Activated CD8-positive, alpha-beta memory T cell treated with anti-CD3 and anti-CD28 coated beads, Interleukin-2, amount 10 ng/mL, durations not matched to agents 7 days and 5 days (primary cell): ENCODE measurements around the gene MUC6. TPM values are rescaled to one million over a fixed set of nuclear protein-coding genes. Genes with fewer than 3 reads are reported as not detected.

Experiments used
- ATAC-seq: fragments of 150-1000 bp; cut with Tn5 transposase; one replicate; pipeline ENCODE4 v1.10.0; 2021; ENCODE audit warnings: moderate library complexity
- CTCF ChIA-PET: fragments of 350-600 bp; sonication (Branson Sonifier 250); formaldehyde crosslinking; loops from one replicate; lab custom pipeline; 2021; ENCODE audit warnings: antibody characterized with exemption; lab: Charles Lee
- DNase-seq: peaks from one replicate; pipeline ENCODE4 v3.0.0-alpha.2; 2020
- H3K27ac Mint-ChIP-seq: one replicate; pipeline ENCODE4 v1.8.0; 2021; ENCODE audit warnings: mild to moderate bottlenecking, mixed read lengths
- H3K27me3 Mint-ChIP-seq: one replicate; pipeline ENCODE4 v1.8.0; 2021; ENCODE audit warnings: mixed read lengths
- H3K36me3 Mint-ChIP-seq: one replicate; pipeline ENCODE4 v1.8.0; 2021; ENCODE audit warnings: mild to moderate bottlenecking, mixed read lengths
- H3K4me1 Mint-ChIP-seq: one replicate; pipeline ENCODE4 v1.8.0; 2021; ENCODE audit warnings: mixed read lengths
- H3K4me3 Mint-ChIP-seq: one replicate; pipeline ENCODE4 v1.8.0; 2021; ENCODE audit warnings: mild to moderate bottlenecking, moderate library complexity, mixed read lengths
- H3K9me3 Mint-ChIP-seq: one replicate; pipeline ENCODE4 v1.8.0; 2022; ENCODE audit warnings: low read depth, mixed read lengths
- total RNA-seq, 2 experiments: library from RNA; stranded (reverse); gene quantifications; one replicate each; pipeline ENCODE4 v1.2.3, GENCODE V29; 2021

Gene MUC6
- total RNA-seq, 2 experiments from 2014 or later = not detected

DNA sequence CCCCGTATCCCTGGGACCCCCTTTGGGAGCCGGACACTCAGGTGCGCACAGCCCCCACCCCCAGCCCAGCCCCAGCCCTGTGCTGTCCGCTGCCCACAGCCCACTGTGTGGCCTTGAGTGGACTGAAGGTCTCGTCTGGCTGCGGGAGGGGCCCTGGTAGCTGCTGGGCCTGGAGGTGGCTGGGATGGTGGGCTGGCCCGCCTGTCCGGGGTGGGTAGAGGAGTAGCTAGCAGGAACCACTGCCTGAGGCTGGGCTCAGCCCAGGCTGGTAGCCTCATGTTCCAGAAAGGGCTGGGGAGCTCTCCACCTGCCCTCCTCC, 4.6 kb upstream of the MUC6 start:
- ATAC-seq = no peak
- Mint-ChIP-seq H3K4me3 (no peak overlapping the region), H3K27me3 (peaks cover under 1% of the 10 kb centered on the region), H3K36me3 (no peaks in the 10 kb centered on the region), H3K9me3 (no peaks in the 10 kb centered on the region), H3K4me1 (no peaks in the 10 kb centered on the region), H3K27ac (no peak overlapping the region)
- CTCF ChIA-PET = interaction anchor here (0.7 kb wide), 1 partner anchor 10 kb away, joined by 3 read pairs; no protein-coding TSS in a partner anchor
- DNase-seq = no peak

DNA sequence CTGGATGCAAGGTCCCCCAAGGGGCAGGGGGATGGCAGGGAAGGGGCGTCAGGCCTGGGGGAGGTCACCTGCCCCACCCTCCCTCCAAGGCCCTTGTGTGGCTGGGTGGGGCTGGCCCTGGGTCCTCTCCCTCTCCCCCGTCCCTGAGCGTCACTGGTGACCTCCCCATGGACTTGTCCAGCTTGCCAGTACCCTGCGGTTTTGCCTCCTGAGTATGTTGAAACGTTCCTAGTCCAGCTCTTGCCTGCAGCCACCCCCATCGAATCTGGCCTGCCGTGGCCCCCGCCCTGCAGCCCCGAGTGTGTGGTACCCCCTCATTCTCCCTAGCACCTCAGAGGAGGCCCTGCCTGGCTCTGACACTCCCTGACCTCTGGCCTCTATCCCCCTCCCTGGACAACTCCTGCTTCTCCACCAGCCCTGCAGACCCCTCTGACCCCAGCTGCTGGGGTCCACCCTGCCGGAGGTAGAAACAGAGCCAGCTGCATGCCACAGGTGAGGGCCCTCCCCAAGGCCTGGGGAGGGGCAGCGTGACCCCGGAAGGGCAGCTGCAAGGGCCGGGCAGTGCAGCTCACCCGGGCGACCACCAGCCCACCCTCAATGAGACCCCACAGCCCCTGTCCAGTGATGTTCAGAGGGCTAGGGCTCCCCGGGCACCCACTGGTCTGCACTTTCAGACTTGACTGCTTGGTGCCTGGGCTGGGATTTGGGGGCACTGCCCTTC, 4.1 kb upstream of the MUC6 start:
- Mint-ChIP-seq H3K27me3 (no peaks in the 10 kb centered on the region), H3K36me3 (no peaks in the 10 kb centered on the region), H3K4me1 (no peaks in the 10 kb centered on the region), H3K9me3 (no peaks in the 10 kb centered on the region), H3K27ac (no peak overlapping the region), H3K4me3 (no peak overlapping the region)
- ATAC-seq (no peak), DNase-seq (no peak)
- CTCF ChIA-PET = interaction anchor here (0.7 kb wide), 1 partner anchor 10 kb away, joined by 3 read pairs; no protein-coding TSS in a partner anchor

DNA sequence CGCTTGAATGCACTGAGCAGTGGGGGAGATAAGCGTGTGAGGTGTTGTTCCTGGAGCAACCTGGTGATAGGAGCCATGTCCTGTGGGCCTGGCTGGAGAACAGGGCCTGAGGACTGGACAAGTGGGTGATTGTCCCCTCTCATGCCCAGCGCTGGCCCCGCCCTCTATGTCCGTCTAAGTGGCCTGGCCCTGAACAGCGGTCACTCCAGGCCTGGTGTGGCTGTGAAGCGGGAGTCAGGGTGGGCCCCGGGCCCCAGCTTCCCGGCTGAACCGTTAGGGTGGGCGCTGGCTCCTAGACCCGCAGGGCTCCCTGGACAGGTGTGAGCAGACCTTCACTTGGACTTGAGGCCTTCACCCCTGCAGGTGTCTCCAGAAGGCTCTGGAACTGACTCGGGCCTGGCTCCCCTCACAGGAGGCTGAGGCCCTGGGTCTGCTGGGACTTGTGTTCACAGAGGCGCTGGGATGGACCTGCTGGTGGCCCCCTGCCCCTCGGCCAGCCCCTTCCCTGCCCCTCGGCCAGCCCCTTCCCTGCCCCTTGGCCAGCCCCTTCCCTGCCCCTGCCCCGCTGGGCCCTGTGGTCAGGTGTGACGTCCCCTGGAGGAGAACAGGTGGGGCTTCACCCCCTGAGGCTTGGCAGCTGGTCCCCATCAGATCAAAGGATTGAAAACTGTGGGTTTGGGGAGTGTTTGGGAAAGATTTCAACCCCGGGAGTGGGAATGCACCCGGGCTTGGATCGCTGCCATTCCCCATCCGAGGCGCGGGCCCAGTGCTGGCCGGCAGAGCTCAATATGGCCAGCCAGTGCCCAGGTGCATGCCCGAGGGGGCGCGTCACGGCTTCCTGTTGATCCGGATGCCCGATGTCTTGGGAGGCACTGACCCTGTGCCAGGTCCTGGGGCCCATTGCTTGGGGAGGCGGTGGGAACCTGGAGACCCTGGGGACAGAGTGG, 3.2 kb upstream of the MUC6 start:
- ATAC-seq (no peak), DNase-seq (no peak)
- H3K4me3 Mint-ChIP-seq = no peak overlapping the region
- H3K27ac Mint-ChIP-seq = no peak overlapping the region
- H3K36me3 Mint-ChIP-seq = no peaks in the 10 kb centered on the region
- H3K4me1 Mint-ChIP-seq = no peaks in the 10 kb centered on the region
- CTCF ChIA-PET = no interaction called here
- H3K27me3 Mint-ChIP-seq = no peaks in the 10 kb centered on the region
- H3K9me3 Mint-ChIP-seq = no peaks in the 10 kb centered on the region

DNA sequence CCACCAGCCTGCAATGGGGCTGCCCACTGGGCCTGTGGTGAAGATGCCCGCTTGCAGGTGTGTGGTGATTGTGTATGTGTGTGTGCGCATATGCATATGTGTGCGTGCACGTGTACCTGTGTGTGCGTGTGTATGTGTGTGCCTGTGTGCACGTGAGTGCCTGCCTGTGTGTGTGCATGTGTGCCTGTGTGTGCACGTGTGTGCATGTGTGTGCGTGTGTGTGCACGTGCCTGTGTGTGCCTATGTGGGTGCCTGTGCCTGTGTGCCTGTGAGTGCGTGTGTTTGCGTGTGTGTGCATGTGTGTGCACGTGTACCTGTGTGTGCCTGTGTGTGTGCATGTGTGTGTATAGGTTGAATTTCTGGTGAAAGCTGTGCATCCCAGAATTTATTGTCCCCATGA, 2.4 kb upstream of the MUC6 start:
- Mint-ChIP-seq H3K27me3 (no peaks in the 10 kb centered on the region), H3K36me3 (no peaks in the 10 kb centered on the region), H3K4me3 (no peak overlapping the region), H3K4me1 (no peaks in the 10 kb centered on the region), H3K9me3 (no peaks in the 10 kb centered on the region), H3K27ac (no peak overlapping the region)
- CTCF ChIA-PET = no interaction called here
- no peak for DNase-seq
- ATAC-seq = no peak

DNA sequence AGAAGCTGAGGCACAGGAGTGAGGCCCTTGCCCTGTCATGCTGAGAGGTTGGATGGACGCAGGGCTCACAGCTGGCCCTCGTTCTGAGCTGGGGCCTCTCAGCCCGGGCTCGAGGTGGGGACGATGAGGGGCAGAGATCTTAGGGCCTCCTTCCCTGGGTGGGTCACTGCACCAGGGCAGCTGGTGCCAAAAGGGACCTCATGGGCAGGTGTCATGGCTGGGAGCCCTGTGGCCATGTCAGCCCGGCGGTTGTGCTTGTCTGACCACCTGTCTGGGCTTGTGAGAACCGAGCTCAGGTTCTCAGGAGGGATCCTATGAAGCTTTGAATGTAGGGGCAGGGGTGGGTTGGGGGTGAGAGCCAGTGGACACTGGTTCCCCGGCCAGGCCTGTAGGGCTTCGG, 1.8 kb upstream of the MUC6 start:
- no peaks in the 10 kb centered on the region for H3K9me3 Mint-ChIP-seq
- H3K27ac Mint-ChIP-seq = no peak overlapping the region
- CTCF ChIA-PET = no interaction called here
- no peak for DNase-seq
- H3K4me3 Mint-ChIP-seq = no peak overlapping the region
- no peaks in the 10 kb centered on the region for H3K27me3 Mint-ChIP-seq
- H3K4me1 Mint-ChIP-seq = no peaks in the 10 kb centered on the region
- ATAC-seq = no peak
- no peaks in the 10 kb centered on the region for H3K36me3 Mint-ChIP-seq

DNA sequence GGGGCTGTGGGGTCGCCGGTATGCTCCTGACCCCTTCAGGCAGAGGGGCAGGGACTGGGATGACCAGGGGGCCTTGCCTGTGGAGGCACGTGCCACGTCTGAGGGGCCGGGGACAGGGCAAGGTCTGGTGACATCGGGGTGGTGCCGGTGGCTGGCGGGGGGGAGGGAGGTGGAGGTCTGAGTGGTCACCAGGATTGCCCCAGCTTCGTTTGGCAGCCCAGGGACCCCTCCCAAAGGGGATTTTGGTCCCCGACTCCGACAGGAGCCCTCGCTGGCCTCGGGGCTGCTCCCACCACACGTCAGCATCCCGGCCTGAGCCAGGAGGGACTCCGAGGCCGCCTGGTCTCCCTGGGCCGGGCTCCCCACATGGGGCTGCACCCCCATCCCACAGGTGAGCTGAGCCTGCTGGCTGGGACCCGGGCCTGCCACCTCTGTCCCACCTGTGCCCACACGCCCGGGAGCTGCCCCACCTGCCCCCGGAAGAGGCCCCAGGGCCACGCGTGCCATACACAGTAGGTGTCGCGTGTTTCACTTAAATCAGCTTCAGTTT, 1.1 kb upstream of the MUC6 start:
- Mint-ChIP-seq H3K27me3 (no peaks in the 10 kb centered on the region), H3K9me3 (no peaks in the 10 kb centered on the region), H3K4me3 (no peak overlapping the region), H3K36me3 (no peaks in the 10 kb centered on the region), H3K4me1 (no peaks in the 10 kb centered on the region), H3K27ac (no peak overlapping the region)
- ATAC-seq (no peak), DNase-seq (no peak)
- CTCF ChIA-PET = no interaction called here

DNA sequence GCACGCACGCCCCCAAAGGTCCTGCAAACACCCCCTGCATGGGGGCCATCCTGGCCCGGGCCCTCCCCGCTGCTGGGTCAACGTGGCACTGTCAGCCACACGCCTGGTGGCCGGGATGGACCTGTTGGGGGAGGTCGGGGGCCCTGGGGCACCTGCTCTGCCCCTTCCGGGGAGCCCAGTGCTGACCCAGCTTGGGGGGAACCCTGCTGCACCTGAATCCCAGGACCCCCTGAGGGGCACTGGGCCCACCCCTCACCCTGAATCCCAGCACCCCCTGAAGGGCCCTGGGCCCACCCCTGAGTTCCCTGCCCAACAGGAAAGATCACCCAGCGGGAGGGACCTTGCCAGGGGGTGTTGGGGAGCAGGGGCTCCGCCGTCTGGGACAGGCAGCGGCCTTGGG, 413 bp upstream of the MUC6 start:
- CTCF ChIA-PET = no interaction called here
- Mint-ChIP-seq H3K27ac (no peak overlapping the region), H3K4me1 (no peaks in the 10 kb centered on the region), H3K36me3 (no peaks in the 10 kb centered on the region), H3K27me3 (no peaks in the 10 kb centered on the region), H3K4me3 (no peak overlapping the region), H3K9me3 (peaks cover 5% of the 10 kb centered on the region)
- no peak for ATAC-seq
- no peak for DNase-seq

DNA sequence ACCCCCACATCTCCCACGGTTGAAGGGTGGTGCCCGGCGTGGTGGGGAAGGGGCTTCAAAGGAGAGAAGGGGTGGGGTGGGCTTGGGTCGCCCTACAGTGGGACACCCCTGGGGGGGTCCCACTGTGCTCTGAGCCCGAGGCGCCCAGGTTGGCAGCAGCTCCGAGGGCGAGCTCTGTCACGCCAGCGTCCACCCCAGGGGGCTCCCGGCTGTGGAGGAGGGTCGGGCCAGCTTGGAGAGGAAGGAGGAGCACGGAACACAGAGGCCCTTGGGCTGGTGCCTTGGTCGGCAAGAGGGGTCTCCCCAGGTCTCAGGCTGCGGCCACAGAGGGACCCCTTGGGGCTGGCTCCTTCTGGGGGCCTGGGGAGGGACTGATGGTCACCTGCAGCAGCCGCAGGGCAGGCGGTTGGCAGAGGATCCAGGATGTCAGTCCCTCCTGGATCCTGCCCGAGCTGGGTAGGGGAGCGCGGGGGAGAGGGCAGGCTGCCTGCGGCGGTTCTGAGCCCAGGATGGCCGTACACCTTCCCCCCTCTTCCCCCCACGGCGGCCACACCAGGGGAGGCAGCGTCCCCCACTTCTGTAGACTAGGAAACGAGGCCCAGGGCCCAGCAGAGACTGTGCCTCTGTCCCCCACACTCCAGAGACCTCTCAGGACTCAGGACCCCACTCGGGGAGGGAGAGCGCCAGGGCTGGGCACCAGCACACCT, 788 bp downstream of the MUC6 start:
- CTCF ChIA-PET = no interaction called here
- ATAC-seq = no peak

DNA sequence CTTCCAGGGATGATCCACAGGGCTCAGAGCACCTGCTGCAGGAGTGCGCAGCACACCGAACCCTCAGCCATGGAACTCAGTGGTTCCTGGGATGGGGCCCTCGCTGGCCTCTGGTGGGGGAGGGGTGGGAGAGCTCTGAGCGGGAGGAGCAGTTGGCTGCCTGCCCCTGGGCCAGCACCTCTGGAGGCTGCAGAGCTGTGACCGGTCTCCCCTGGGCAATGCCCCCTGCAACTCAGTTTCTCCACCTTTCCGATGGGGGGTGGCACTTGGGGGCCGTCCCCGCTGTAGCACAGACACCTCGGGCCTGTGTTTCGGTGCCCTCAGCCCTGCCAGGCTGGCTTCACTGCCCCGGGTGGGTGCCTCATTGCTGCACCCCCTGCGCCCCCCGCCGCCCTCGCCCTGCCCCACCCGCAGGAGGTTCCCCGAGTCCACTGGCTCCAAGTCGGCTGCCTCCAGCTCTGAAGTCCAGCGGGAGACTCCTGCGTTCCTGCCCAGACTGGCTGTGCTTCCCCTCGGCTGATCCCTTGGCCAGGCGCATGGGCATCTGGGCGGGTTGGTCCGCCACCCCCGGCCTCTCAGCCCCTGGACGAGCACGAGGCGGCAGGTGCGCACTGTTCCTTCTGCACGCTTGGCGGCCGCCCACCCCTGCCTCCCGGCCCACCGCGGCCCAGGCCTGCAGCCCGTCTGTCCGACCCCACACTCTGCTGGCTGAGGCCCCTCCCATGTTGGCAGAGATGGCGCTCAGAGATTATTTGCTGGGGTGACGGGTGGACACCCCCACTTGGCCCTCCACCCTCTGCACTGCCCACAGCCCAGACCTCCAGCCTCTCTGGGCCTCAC, 1.8 kb downstream of the MUC6 start:
- ATAC-seq = no peak
- no peak overlapping the region for H3K27ac Mint-ChIP-seq
- H3K4me1 Mint-ChIP-seq = no peaks in the 10 kb centered on the region
- H3K36me3 Mint-ChIP-seq = no peaks in the 10 kb centered on the region
- peaks cover 5% of the 10 kb centered on the region for H3K9me3 Mint-ChIP-seq
- CTCF ChIA-PET = no interaction called here
- no peak overlapping the region for H3K4me3 Mint-ChIP-seq
- no peaks in the 10 kb centered on the region for H3K27me3 Mint-ChIP-seq
- DNase-seq = no peak

More for the DNA sequence above, 788 bp downstream of the MUC6 start:
- no peaks in the 10 kb centered on the region for H3K27me3 Mint-ChIP-seq
- no peaks in the 10 kb centered on the region for H3K4me1 Mint-ChIP-seq
- peaks cover 5% of the 10 kb centered on the region for H3K9me3 Mint-ChIP-seq
- no peaks in the 10 kb centered on the region for H3K36me3 Mint-ChIP-seq
- DNase-seq = no peak
- no peak overlapping the region for H3K4me3 Mint-ChIP-seq
- no peak overlapping the region for H3K27ac Mint-ChIP-seq

DNA sequence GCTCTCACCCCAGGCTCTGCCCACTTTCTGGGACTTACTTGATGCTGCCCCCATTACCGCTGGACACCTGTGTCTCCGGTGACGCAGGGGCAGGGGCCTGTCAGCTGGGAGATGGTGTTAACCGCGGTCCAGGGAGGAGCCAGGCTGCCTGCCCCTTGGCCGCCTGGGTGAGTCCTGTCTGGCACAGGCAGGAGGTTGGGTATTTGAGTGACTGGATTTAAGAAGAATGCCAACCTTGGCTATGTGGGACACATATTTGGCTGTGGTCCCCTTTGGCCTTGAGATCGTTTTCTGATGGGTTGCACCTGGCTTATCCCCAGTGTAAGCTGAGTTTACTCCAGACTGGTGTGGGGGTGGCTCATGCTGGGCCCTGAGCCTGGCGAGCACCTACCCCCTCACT, 2.5 kb downstream of the MUC6 start:
- Mint-ChIP-seq H3K27me3 (no peaks in the 10 kb centered on the region), H3K4me3 (no peak overlapping the region), H3K9me3 (peaks cover 5% of the 10 kb centered on the region), H3K27ac (no peak overlapping the region), H3K4me1 (no peaks in the 10 kb centered on the region), H3K36me3 (no peaks in the 10 kb centered on the region)
- CTCF ChIA-PET = no interaction called here
- DNase-seq = no peak
- ATAC-seq = no peak

DNA sequence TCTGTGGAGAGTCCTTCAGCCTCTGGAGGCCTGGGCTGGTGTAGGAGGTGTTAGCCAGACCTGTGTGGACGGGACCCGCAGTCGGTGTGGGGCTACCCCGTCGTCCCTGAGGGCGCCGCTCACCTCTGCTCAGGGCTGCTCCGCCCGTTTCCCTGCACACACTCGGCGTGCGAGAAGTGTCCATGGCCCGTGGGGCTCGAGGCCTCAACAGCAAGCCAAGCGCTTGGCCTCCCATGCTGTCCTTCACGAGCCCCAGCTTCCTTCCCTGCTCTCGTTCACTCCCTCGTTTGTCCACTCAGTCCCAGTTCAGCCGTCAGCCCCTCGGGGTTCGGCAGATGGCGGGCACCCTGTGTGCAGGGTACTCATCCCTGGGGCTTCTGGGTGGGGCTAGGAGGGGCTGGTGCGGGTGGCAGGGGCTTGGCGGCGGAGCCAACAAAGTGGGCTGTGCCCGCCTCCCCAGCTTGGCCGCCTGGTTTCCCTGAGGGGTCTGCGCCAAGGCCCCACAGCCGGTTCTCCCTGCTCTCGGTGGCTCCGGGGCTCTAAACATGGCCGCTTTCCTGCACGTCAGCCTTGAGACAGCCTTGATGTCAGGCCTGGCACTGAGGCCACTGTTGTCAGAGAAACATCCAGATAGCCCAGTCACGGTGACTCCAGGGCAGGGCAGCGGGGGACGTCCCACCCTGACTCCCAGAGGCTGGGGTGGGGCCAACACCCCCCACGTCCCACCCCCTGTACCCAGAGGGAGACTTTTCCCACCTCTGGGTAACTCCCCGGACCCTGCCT, 3.3 kb downstream of the MUC6 start:
- no peaks in the 10 kb centered on the region for H3K36me3 Mint-ChIP-seq
- H3K27me3 Mint-ChIP-seq = no peaks in the 10 kb centered on the region
- H3K27ac Mint-ChIP-seq = no peak overlapping the region
- no peak for ATAC-seq
- CTCF ChIA-PET = no interaction called here
- H3K9me3 Mint-ChIP-seq = peaks cover 5% of the 10 kb centered on the region
- no peak overlapping the region for H3K4me3 Mint-ChIP-seq
- DNase-seq = no peak
- no peaks in the 10 kb centered on the region for H3K4me1 Mint-ChIP-seq

DNA sequence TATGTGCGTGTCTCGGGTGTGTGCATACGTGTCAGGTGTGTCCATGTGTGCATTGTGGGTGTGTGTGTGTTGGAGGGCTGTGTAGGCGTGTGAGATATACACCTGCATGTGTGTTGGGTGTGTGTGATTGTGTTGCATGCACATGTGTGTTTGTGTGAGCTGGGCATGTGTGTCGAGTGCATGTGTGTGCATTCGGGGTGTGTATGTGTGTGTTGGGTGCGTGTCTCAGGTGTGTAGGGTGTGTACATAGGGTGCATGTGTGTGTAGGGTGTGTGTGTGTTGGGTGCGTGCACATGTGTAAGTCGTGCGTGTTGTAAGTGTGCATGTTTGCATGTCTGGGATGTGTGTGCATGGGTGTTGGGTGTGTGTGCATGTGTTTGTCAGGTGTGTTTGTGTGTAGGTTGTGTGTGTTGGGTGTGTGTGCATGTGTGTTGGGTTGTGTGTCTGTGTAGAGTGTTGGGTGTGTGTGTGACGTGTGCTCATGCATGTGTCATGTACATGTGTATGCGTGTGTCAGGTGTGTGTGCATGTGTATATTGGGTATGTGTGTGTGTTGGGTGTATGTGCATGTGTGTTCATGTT, 4.1 kb downstream of the MUC6 start:
- no peak for ATAC-seq
- peaks cover 5% of the 10 kb centered on the region for H3K9me3 Mint-ChIP-seq
- no peaks in the 10 kb centered on the region for H3K27me3 Mint-ChIP-seq
- CTCF ChIA-PET = no interaction called here
- H3K4me3 Mint-ChIP-seq = no peak overlapping the region
- H3K27ac Mint-ChIP-seq = no peak overlapping the region
- H3K4me1 Mint-ChIP-seq = no peaks in the 10 kb centered on the region
- DNase-seq = no peak
- H3K36me3 Mint-ChIP-seq = no peaks in the 10 kb centered on the region
